Activated naive CD4-positive, alpha-beta T cell treated with anti-CD3 and anti-CD28 coated beads, Interleukin-2, amount 50 U/mL, for 16 hours (primary cell): ENCODE data around the gene CREB5.
A peak's percentile ranks its signal among the peaks of the same experiment; 100 is the strongest.

Experiments
- DNase-seq: peaks from one replicate; pipeline ENCODE4 v3.0.0-alpha.2; 2020

CREB5 gene

GRCh38 chr7:28621369-28621841 lies 209.1 kb downstream of the CREB5 start:
- DNase-seq: no peak

GRCh38 chr7:28623105-28623730 lies 210.9 kb downstream of the CREB5 start:
- no peak for DNase-seq

- DNase-seq: no peak
These were observed 211.5 kb downstream of the CREB5 start for GRCh38 chr7:28623863-28624262.

- no peak for DNase-seq
These were observed 213.1 kb downstream of the CREB5 start for GRCh38 chr7:28625432-28625831.

- DNase-seq: no peak
These were observed 213.9 kb downstream of the CREB5 start for GRCh38 chr7:28626221-28626620.

GRCh38 chr7:28626624-28627262 lies 214.4 kb downstream of the CREB5 start:
- DNase-seq: peak; percentile 13

GRCh38 chr7:28627263-28627653 lies 214.9 kb downstream of the CREB5 start:
- DNase-seq: no peak

- DNase-seq: no peak
These were observed 215.6 kb downstream of the CREB5 start for GRCh38 chr7:28627896-28628295.

- no peak for DNase-seq
These were observed 217.0 kb downstream of the CREB5 start for GRCh38 chr7:28629216-28629842.

GRCh38 chr7:28630350-28630749 lies 218.0 kb downstream of the CREB5 start:
- no peak for DNase-seq

- no peak for DNase-seq
These were observed 219.7 kb downstream of the CREB5 start for GRCh38 chr7:28631995-28632394.

GRCh38 chr7:28638914-28639313 lies 226.6 kb downstream of the CREB5 start:
- no peak for DNase-seq

- DNase-seq: no peak
These were observed 227.7 kb downstream of the CREB5 start for GRCh38 chr7:28640001-28640400.

- no peak for DNase-seq
These were observed 229.6 kb downstream of the CREB5 start for GRCh38 chr7:28641752-28642545.

GRCh38 chr7:28643188-28643569 lies 230.9 kb downstream of the CREB5 start:
- DNase-seq: no peak

- no peak for DNase-seq
These were observed 231.4 kb downstream of the CREB5 start for GRCh38 chr7:28643584-28644340.

- DNase-seq: no peak
These were observed 233.5 kb downstream of the CREB5 start for GRCh38 chr7:28645866-28646265.

- DNase-seq: no peak
These were observed 234.2 kb downstream of the CREB5 start for GRCh38 chr7:28646376-28647075.

- DNase-seq: no peak
These were observed 234.7 kb downstream of the CREB5 start for GRCh38 chr7:28647076-28647421.

GRCh38 chr7:28649189-28649588 lies 236.9 kb downstream of the CREB5 start:
- DNase-seq: no peak

GRCh38 chr7:28649811-28650210 lies 237.5 kb downstream of the CREB5 start:
- no peak for DNase-seq

GRCh38 chr7:28654110-28654509 lies 241.8 kb downstream of the CREB5 start:
- DNase-seq: no peak
